SK-N-SH (cell line): ENCODE measurements around the gene TULP4. TPM values are rescaled to one million over a fixed set of nuclear protein-coding genes. Genes with fewer than 3 reads are reported as not detected.

Experiments
- CTCF ChIA-PET: fragments of 300-600, 350-600 bp; formaldehyde crosslinking; extraction: SDS; loops from one replicate; lab custom pipeline; 2021; lab: Yijun Ruan, JAX
- POLR2A ChIA-PET: fragments of 350-600 bp; sonication (Branson Sonifier 250); formaldehyde crosslinking; extraction: SDS; loops from one replicate; lab custom pipeline; 2020; ENCODE audit warnings: antibody characterized with exemption, inconsistent platforms; lab: Yijun Ruan, JAX
- DNase-seq: peaks from one replicate; pipeline ENCODE4 v3.0.0; 2012
- H2AFZ ChIP-seq: fragments of 200-600 bp; sonication (generic); 2 replicates; pipeline ENCODE4 v1.8.1; 2016; ENCODE audit warnings: antibody characterized with exemption, mild to moderate bottlenecking, low read depth
- H3F3A ChIP-seq: fragments of 200-600 bp; sonication (generic); replicated peaks from 2 replicates; pipeline ENCODE3; 2016; ENCODE audit warnings: antibody characterized with exemption, mild to moderate bottlenecking; ENCODE audit not compliant: insufficient read depth
- H3K27ac ChIP-seq, 2 experiments: fragments of 200-500 bp in 1 of 2; fragments of 200-600 bp in 1 of 2; sonication (Bioruptor generic) in 1 of 2; sonication (generic), shearing (Covaris generic) in 1 of 2; 2 replicates each; pipeline versions ENCODE4 v1.5.1 to v1.6.1; 2014 to 2016; ENCODE audit warnings: low read depth in 2 of 2, inconsistent platforms in 1 of 2, low read length in 1 of 2, mild to moderate bottlenecking in 1 of 2, mixed read lengths in 1 of 2
- H3K27me3 ChIP-seq: fragments of 200-600 bp; sonication (generic), shearing (Covaris generic); 2 replicates; pipeline ENCODE4 v1.6.1; 2016; ENCODE audit warnings: mixed run types; ENCODE audit not compliant: insufficient read depth
- H3K36me3 ChIP-seq, 2 experiments: fragments of 200-500 bp in 1 of 2; fragments of 200-600 bp in 1 of 2; sonication (Bioruptor generic) in 1 of 2; sonication (generic) in 1 of 2; replicated peaks in 1 of 2; 2 replicates each; pipeline versions ENCODE3 to v1.5.1; 2014 to 2016; ENCODE audit warnings: low read length in 1 of 2, mild to moderate bottlenecking in 1 of 2; ENCODE audit not compliant: insufficient read depth in 2 of 2, control insufficient read depth in 1 of 2
- H3K4me1 ChIP-seq, 2 experiments: fragments of 200-500 bp in 1 of 2; fragments of 200-600 bp in 1 of 2; sonication (Bioruptor generic) in 1 of 2; sonication (generic), shearing (Covaris generic) in 1 of 2; 2 replicates each; pipeline versions ENCODE4 v1.5.1 to v1.6.1; 2014 to 2016; ENCODE audit warnings: low read depth in 1 of 2, low read length in 1 of 2, mixed run types in 1 of 2; ENCODE audit not compliant: insufficient read depth in 2 of 2, control insufficient read depth in 1 of 2
- H3K4me2 ChIP-seq: fragments of 200-600 bp; sonication (generic), shearing (Covaris generic); 2 replicates; pipeline ENCODE4 v1.6.1; 2017; ENCODE audit warnings: mixed run types
- H3K4me3 ChIP-seq, 2 experiments: fragments of 200-500 bp in 1 of 2; fragments of 200-600 bp in 1 of 2; sonication (Bioruptor generic) in 1 of 2; sonication (generic), shearing (Covaris generic) in 1 of 2; 2 replicates each; pipeline versions ENCODE4 v1.5.1 to v1.8.1; 2014 to 2016; ENCODE audit warnings: low read depth in 2 of 2, inconsistent platforms in 1 of 2, low read length in 1 of 2, mild to moderate bottlenecking in 1 of 2, mixed read lengths in 1 of 2, moderate library complexity in 1 of 2
- H3K79me2 ChIP-seq: fragments of 200-600 bp; sonication (generic); 2 replicates; pipeline ENCODE4 v1.8.1; 2017; ENCODE audit warnings: mild to moderate bottlenecking; ENCODE audit not compliant: insufficient read depth
- H3K9ac ChIP-seq: fragments of 200-600 bp; sonication (generic); 2 replicates; pipeline ENCODE4 v1.6.1; 2017; ENCODE audit warnings: mixed run types
- H3K9me2 ChIP-seq: fragments of 200-600 bp; sonication (generic); 2 replicates; pipeline ENCODE4 v1.6.1; 2017; ENCODE audit warnings: mixed run types
- H3K9me3 ChIP-seq: fragments of 200-600 bp; sonication (generic); 2 replicates; pipeline ENCODE4 v1.6.1; 2017; ENCODE audit warnings: mixed run types, mild to moderate bottlenecking, moderate library complexity
- H4K20me1 ChIP-seq: fragments of 200-600 bp; sonication (generic); 2 replicates; pipeline ENCODE4 v1.6.1; 2017; ENCODE audit warnings: mild to moderate bottlenecking, mixed run types; ENCODE audit not compliant: insufficient read depth
- CHD2 ChIP-seq: fragments of 150-350 bp; IDR thresholded peaks from 2 replicates; pipeline ENCODE4 v1.6.1; 2018; ENCODE audit warnings: low read length; ENCODE audit not compliant: partially characterized antibody
- ELF1 ChIP-seq: IDR thresholded peaks from 2 replicates; pipeline ENCODE4 v1.4.0; 2012
- EZH2phosphoT487 ChIP-seq: fragments of 200-600 bp; sonication (generic); IDR thresholded peaks from 2 replicates; pipeline ENCODE4 v1.6.1; 2017; ENCODE audit warnings: low read depth, mixed run types, mild to moderate bottlenecking, antibody characterized with exemption, moderate library complexity, borderline replicate concordance
- FOSL2 ChIP-seq: IDR thresholded peaks from 2 replicates; pipeline ENCODE4 v1.4.0; 2012; ENCODE audit warnings: low read depth, mild to moderate bottlenecking, moderate library complexity, borderline replicate concordance
- FOXJ3 ChIP-seq: sonication (generic); formaldehyde crosslinking; IDR thresholded peaks from 2 replicates; pipeline ENCODE4 v1.5.1; 2020; ENCODE audit warnings: mild to moderate bottlenecking, missing genetic modification reagents
- GABPA ChIP-seq: IDR thresholded peaks from 2 replicates; pipeline ENCODE4 v1.4.0; 2012; ENCODE audit warnings: low read depth, mild to moderate bottlenecking
- NFIC ChIP-seq: IDR thresholded peaks from 2 replicates; pipeline ENCODE4 v1.4.0; 2012; ENCODE audit warnings: borderline replicate concordance
- RAD21 ChIP-seq: IDR thresholded peaks from 2 replicates; pipeline ENCODE4 v1.6.1; 2012; ENCODE audit warnings: mild to moderate bottlenecking, low read length
- RCOR1 ChIP-seq: fragments of 150-350 bp; IDR thresholded peaks from 2 replicates; pipeline ENCODE4 v1.6.1; 2017; ENCODE audit warnings: antibody characterized with exemption, low read length
- SIN3A ChIP-seq: IDR thresholded peaks from 2 replicates; pipeline ENCODE4 v1.6.1; 2012; ENCODE audit warnings: low read depth, mild to moderate bottlenecking, low read length, moderate library complexity, borderline replicate concordance
- TAF1 ChIP-seq: IDR thresholded peaks from 2 replicates; pipeline ENCODE4 v1.6.1; 2012; ENCODE audit warnings: low read depth, mild to moderate bottlenecking, low read length, moderate library complexity, borderline replicate concordance
- USF1 ChIP-seq: IDR thresholded peaks from 2 replicates; pipeline ENCODE4 v1.4.0; 2012; ENCODE audit warnings: low read depth, borderline replicate concordance
- YY1 ChIP-seq: IDR thresholded peaks from 2 replicates; pipeline ENCODE4 v1.4.0; 2012; ENCODE audit warnings: low read depth, mild to moderate bottlenecking
- WGBS: methylation state at CpG from one replicate; pipeline ENCODE4 v1.1.6; 2017; ENCODE audit warnings: low lambda C conversion rate; 5-methylcytosine and 5-hydroxymethylcytosine counted together
- polyA plus RNA-seq, 3 experiments: library from polyadenylated mRNA; depleted of rRNA; stranded (reverse); fragments of >200 nt; gene quantifications; 2 replicates each; pipeline ENCODE4 v1.2.3, GENCODE V29; 2012
- TF ChIP-seq, protein P1 (sequence below): fragments of 150-350 bp; IDR thresholded peaks from 2 replicates; pipeline ENCODE4 v1.6.1; 2016; ENCODE audit warnings: mild to moderate bottlenecking, low read depth, low read length
- TF ChIP-seq, protein P2 (sequence below): IDR thresholded peaks from 2 replicates; pipeline ENCODE4 v1.4.0; 2012; ENCODE audit warnings: low read depth, borderline replicate concordance
- TF ChIP-seq, protein P3 (sequence below): IDR thresholded peaks from 2 replicates; pipeline ENCODE4 v1.6.1; 2012; ENCODE audit warnings: mild to moderate bottlenecking, low read depth, low read length, moderate library complexity

The TULP4 gene
- polyA plus RNA-seq, 1 of the 3 experiments (the other 2 are of a cell fraction): 5.9 TPM

GRCh38 chr6:158373214-158373613 lies 60.9 kb downstream of the TULP4 start (continued):
- TF ChIP-seq, protein P1, sequence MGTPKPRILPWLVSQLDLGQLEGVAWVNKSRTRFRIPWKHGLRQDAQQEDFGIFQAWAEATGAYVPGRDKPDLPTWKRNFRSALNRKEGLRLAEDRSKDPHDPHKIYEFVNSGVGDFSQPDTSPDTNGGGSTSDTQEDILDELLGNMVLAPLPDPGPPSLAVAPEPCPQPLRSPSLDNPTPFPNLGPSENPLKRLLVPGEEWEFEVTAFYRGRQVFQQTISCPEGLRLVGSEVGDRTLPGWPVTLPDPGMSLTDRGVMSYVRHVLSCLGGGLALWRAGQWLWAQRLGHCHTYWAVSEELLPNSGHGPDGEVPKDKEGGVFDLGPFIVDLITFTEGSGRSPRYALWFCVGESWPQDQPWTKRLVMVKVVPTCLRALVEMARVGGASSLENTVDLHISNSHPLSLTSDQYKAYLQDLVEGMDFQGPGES: no peak
- no peak for TF ChIP-seq FOSL2
- no peak for TF ChIP-seq GABPA
- no peak for TF ChIP-seq NFIC

DNA sequence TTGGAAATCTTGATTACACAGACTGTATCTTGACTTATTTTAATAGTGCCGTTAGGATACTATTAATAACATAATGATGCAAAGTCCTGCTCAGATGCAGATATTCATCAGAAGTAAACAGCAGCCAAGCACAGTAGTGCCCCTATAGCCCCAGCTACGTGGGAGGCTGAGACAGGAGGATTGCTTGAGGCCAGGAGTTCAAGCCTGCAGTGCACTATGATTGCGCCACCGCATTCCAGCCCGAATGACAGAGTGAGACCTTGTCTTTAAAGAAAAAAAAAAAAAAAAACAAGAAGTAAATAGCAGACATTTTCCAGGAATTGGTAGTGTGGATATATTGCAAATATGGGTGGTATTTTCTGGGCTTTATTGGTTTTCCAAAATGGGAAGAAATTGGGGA lies 61.8 kb downstream of the TULP4 start:
- Histone ChIP-seq H3K4me1 (peaks cover 11 to 18% of the 10 kb centered on the region in 2 experiments; a peak in 3 of 4 replicates), H4K20me1 (0 out of 2 replicates have a peak, but pooled peaks cover 4% of the 10 kb centered on the region), H3K27me3 (no peaks in the 10 kb centered on the region), H3K36me3 (peaks cover 0 to 3% of the 10 kb centered on the region in 2 experiments), H3K9me3 (no peaks in the 10 kb centered on the region), H3K4me2 (no peak overlapping the region), H3K27ac (no peak overlapping the region), H3K79me2 (peaks cover 21% of the 10 kb centered on the region), H2AFZ (no peak overlapping the region), H3K9ac (no peak overlapping the region), H3F3A (peaks cover 4% of the 10 kb centered on the region), H3K9me2 (no peaks in the 10 kb centered on the region), H3K4me3 (no peak overlapping the region)
- WGBS: 89% methylated on average over 5 of the region's 5 CpGs
- POLR2A ChIA-PET: no interaction called here
- no peak for TF ChIP-seq NFIC
- no peak for TF ChIP-seq RCOR1
- TF ChIP-seq GABPA: no peak
- TF ChIP-seq, protein P2, sequence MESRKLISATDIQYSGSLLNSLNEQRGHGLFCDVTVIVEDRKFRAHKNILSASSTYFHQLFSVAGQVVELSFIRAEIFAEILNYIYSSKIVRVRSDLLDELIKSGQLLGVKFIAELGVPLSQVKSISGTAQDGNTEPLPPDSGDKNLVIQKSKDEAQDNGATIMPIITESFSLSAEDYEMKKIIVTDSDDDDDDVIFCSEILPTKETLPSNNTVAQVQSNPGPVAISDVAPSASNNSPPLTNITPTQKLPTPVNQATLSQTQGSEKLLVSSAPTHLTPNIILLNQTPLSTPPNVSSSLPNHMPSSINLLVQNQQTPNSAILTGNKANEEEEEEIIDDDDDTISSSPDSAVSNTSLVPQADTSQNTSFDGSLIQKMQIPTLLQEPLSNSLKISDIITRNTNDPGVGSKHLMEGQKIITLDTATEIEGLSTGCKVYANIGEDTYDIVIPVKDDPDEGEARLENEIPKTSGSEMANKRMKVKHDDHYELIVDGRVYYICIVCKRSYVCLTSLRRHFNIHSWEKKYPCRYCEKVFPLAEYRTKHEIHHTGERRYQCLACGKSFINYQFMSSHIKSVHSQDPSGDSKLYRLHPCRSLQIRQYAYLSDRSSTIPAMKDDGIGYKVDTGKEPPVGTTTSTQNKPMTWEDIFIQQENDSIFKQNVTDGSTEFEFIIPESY: no peak
- TF ChIP-seq TAF1: no peak
- TF ChIP-seq, protein P3, sequence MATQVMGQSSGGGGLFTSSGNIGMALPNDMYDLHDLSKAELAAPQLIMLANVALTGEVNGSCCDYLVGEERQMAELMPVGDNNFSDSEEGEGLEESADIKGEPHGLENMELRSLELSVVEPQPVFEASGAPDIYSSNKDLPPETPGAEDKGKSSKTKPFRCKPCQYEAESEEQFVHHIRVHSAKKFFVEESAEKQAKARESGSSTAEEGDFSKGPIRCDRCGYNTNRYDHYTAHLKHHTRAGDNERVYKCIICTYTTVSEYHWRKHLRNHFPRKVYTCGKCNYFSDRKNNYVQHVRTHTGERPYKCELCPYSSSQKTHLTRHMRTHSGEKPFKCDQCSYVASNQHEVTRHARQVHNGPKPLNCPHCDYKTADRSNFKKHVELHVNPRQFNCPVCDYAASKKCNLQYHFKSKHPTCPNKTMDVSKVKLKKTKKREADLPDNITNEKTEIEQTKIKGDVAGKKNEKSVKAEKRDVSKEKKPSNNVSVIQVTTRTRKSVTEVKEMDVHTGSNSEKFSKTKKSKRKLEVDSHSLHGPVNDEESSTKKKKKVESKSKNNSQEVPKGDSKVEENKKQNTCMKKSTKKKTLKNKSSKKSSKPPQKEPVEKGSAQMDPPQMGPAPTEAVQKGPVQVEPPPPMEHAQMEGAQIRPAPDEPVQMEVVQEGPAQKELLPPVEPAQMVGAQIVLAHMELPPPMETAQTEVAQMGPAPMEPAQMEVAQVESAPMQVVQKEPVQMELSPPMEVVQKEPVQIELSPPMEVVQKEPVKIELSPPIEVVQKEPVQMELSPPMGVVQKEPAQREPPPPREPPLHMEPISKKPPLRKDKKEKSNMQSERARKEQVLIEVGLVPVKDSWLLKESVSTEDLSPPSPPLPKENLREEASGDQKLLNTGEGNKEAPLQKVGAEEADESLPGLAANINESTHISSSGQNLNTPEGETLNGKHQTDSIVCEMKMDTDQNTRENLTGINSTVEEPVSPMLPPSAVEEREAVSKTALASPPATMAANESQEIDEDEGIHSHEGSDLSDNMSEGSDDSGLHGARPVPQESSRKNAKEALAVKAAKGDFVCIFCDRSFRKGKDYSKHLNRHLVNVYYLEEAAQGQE: no peak
- no peak for TF ChIP-seq CHD2
- TF ChIP-seq USF1: no peak
- TF ChIP-seq EZH2phosphoT487: no peak
- no peak for TF ChIP-seq FOXJ3 (CRISPR knock-in tag)
- no peak for TF ChIP-seq ELF1
- TF ChIP-seq YY1: no peak
- no peak for TF ChIP-seq RAD21
- TF ChIP-seq SIN3A: no peak
- CTCF ChIA-PET: interaction anchor here (0.7 to 0.9 kb wide), 2 partner anchors 12 to 14 kb away, joined by 3 read pairs; no protein-coding TSS in a partner anchor
- no peak for DNase-seq
